DOHH2 (cell line): ENCODE data around the gene SLC16A13.

ENCODE experiments used
- EZH2phosphoT487 ChIP-seq: fragments of 200-600 bp; sonication (generic); IDR thresholded peaks from 2 replicates; pipeline ENCODE4 v1.6.1; 2017; ENCODE audit warnings: borderline replicate concordance, mild to moderate bottlenecking, antibody characterized with exemption, low read length, moderate library complexity, mixed read lengths
- TF ChIP-seq, protein P1 (sequence below): fragments of 200-600 bp; sonication (generic); IDR thresholded peaks from one replicate; pipeline ENCODE4 v1.5.1; 2014; ENCODE audit warnings: antibody characterized with exemption, mild to moderate bottlenecking, low read depth, low read length; ENCODE audit not compliant: poor library complexity, severe bottlenecking

DNA sequence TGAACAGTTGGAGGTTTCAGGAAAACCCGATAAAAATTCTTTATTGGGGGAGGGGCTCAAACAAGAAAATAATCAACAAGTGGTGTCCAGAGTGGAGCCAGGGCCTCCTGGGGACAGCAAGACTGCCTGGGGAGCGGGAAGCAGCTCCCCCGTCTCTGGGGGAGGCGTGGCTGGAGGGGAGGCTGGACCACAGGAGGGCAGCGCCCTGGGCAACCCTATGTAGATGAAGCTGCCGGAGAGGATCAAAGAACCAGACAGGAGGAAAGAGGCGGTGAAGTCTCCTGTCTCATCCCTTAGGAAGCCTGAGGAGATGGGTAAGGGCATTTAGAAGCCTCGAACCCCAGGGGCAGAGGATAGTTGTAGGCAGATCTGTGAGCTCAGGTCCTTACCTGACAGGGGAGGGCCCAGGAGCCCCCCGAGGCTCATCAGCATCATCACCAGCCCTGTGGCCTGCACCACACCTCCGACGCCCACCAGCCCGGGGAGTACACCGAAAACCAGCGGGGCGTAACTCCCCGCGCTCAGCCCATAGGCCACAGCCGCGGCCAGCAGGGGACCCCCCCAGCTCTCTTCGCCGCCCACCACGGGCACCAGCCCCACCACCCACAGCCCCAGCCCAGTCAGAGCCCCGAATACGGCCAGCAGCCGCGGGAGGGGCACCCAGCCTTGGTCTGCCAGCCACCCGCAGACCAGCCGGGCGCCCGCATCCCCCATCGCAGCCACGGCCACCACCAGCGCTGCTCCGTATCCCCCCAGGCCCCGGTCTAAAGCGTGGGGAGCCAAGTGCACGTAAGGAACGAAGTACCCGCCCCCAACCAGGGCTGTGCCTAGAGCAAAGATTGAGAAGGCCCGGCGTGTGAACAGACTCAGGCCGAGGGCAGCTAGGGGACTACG, 6.0 kb downstream of the SLC16A13 start:
- TF ChIP-seq, protein P1, sequence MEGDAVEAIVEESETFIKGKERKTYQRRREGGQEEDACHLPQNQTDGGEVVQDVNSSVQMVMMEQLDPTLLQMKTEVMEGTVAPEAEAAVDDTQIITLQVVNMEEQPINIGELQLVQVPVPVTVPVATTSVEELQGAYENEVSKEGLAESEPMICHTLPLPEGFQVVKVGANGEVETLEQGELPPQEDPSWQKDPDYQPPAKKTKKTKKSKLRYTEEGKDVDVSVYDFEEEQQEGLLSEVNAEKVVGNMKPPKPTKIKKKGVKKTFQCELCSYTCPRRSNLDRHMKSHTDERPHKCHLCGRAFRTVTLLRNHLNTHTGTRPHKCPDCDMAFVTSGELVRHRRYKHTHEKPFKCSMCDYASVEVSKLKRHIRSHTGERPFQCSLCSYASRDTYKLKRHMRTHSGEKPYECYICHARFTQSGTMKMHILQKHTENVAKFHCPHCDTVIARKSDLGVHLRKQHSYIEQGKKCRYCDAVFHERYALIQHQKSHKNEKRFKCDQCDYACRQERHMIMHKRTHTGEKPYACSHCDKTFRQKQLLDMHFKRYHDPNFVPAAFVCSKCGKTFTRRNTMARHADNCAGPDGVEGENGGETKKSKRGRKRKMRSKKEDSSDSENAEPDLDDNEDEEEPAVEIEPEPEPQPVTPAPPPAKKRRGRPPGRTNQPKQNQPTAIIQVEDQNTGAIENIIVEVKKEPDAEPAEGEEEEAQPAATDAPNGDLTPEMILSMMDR, result no peak
- no peak for TF ChIP-seq EZH2phosphoT487
